Keratinocyte (primary cell): Measurements from ENCODE around the gene TRMT61A.

Experiments
- CTCF ChIP-seq, 3 experiments: IDR thresholded peaks in 1 of 3; conservative IDR thresholded peaks in 1 of 3; optimal IDR thresholded peaks in 1 of 3; 2 replicates in 2 of 3; 3 replicates in 1 of 3; pipeline versions ENCODE3 to v1.5.1; 2011; ENCODE audit warnings: low read length in 3 of 3, mild to moderate bottlenecking in 3 of 3, moderate library complexity in 2 of 3, control low read depth in 1 of 3, inconsistent platforms in 1 of 3; ENCODE audit not compliant: insufficient read depth in 2 of 3; ENCODE audit errors: extremely low read depth in 1 of 3
- EZH2 ChIP-seq: IDR thresholded peaks from one replicate; pipeline ENCODE4 v1.6.1; 2012; ENCODE audit warnings: inconsistent platforms, mild to moderate bottlenecking, low read length, moderate library complexity

- TF ChIP-seq CTCF (optimal IDR thresholded peaks at IDR 0.05 in 1 of 3, IDR thresholded peaks at IDR 0.05 in 1 of 3, conservative IDR thresholded peaks at IDR 0.05 in 1 of 3; ENCODE audit: extremely low read depth in 1 of 3, insufficient read depth in 2 of 3, low read length in 3 of 3): no peak
- no peak for TF ChIP-seq EZH2
Observed at GRCh38 chr14:103581954-103582703, 53.1 kb downstream of the TRMT61A start.
